Stimulated activated naive CD8-positive, alpha-beta T cell treated with anti-CD3 and anti-CD28 coated beads, Interleukin-15, amount 100 ng/mL, for 72 hours (primary cell): Measurements from ENCODE around the gene PLEKHJ1.

Experiments
- ATAC-seq: fragments of 150-1000 bp; cut with Tn5 transposase; 2 replicates; pipeline ENCODE4 v1.10.0; 2021; ENCODE audit warnings: mild to moderate bottlenecking, moderate library complexity
- DNase-seq, 2 donors: peaks; one replicate each; pipeline ENCODE4 v3.0.0; 2021 to 2022
- H3K27ac Mint-ChIP-seq, 2 donors: one replicate each; pipeline ENCODE4 v1.8.0; 2022; ENCODE audit warnings: mild to moderate bottlenecking in 2 of 2, mixed read lengths in 2 of 2, moderate library complexity in 2 of 2
- H3K27me3 Mint-ChIP-seq: one replicate; pipeline ENCODE4 v1.8.0; 2022; ENCODE audit warnings: mixed read lengths
- H3K4me1 Mint-ChIP-seq: one replicate; pipeline ENCODE4 v1.8.0; 2022; ENCODE audit warnings: mild to moderate bottlenecking, mixed read lengths
- H3K4me3 Mint-ChIP-seq, 2 donors: one replicate each; pipeline ENCODE4 v1.8.0; 2022; ENCODE audit warnings: mild to moderate bottlenecking in 2 of 2, mixed read lengths in 2 of 2, moderate library complexity in 1 of 2
- H3K9me3 Mint-ChIP-seq, 2 donors: one replicate each; pipeline ENCODE4 v1.8.0; 2022; ENCODE audit warnings: mixed read lengths in 2 of 2

Gene PLEKHJ1

DNA sequence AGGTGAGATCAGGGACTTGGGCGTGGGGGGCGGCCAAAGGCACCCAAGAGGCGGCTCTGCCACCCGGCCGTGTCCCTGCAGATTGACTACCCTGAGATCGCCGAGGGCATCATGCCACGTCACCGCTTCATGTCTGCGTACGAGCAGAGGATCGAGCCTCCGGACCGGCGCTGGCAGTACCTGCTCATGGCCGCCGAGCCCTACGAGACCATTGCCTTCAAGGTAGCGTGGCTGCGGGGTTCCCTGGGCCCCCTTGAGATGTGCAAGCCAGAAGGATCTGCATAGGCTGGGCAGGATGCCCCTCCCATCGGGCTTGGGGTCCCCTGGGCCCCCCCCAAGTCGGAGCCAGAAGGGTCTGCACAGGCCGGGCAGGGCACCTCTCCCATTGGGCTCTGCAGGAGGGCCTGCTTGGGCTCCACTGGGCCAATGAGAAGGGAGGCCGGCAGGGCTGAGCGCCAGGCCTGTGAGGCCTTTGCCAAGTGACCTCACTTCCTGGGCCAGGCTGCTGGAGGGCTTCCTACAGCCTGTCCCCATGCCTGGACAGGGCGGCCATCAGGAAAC lies 10.8 kb upstream of the PLEKHJ1 start:
- Mint-ChIP-seq H3K9me3 (no peaks in the 10 kb centered on the region), H3K4me3 (no peak overlapping the region), H3K27me3 (peaks cover 14% of the 10 kb centered on the region), H3K4me1 (peaks cover 31% of the 10 kb centered on the region), H3K27ac (no peak overlapping the region)
- no peak for DNase-seq
- no peak for ATAC-seq

GRCh38 chr19:2246014-2246620 lies 10.0 kb upstream of the PLEKHJ1 start:
- Mint-ChIP-seq H3K9me3 (no peaks in the 10 kb centered on the region), H3K27ac (peak overlapping the region in 1 of 2 donors; percentile 61), H3K4me3 (no peak overlapping the region), H3K27me3 (peaks cover 11% of the 10 kb centered on the region), H3K4me1 (peaks cover 33% of the 10 kb centered on the region)
- DNase-seq (no peak), ATAC-seq (no peak)

DNA sequence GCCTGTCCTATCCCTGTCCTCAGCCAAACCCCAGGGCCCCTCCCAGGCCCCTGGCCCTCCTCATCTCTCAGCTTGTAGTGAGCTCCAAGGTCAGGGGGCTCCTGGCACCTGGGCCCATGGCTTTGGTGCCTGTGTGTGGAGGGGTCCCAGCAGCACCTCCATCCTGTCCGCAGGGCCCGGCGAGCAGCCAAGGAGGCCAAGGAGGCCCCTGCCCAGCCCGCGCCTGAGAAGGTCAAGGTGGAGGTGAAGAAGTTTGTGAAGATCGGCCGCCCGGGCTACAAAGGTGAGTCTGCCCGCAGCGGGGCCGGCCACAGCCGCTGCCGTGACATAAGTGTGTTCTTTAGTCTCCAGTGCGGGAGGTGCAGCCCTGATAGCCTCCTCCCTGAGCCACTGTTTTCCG lies 9.1 kb upstream of the PLEKHJ1 start:
- peaks cover 5% of the 10 kb centered on the region for H3K27me3 Mint-ChIP-seq
- ATAC-seq = no peak
- DNase-seq = no peak
- H3K4me3 Mint-ChIP-seq = no peak overlapping the region
- no peaks in the 10 kb centered on the region for H3K9me3 Mint-ChIP-seq
- no peak overlapping the region for H3K27ac Mint-ChIP-seq
- peaks cover 37% of the 10 kb centered on the region for H3K4me1 Mint-ChIP-seq

DNA sequence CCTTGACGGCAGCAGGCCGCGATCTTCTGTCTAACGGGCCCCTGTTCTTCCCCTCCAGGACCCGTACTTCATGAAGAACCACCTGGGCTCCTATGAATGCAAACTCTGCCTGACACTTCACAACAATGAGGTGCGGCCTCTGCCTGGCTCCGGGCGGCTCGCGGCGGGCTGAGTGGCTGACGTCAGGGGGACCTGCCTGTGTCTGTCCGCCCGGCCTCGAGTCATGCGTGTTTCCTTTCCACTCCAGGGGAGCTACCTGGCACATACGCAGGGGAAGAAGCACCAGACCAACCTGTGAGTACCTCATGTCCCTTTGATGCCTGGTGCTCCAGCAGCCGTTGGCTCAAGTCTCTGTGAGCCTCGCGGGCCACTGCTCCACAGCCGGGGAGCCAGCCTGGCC lies 8.4 kb upstream of the PLEKHJ1 start:
- DNase-seq (no peak), ATAC-seq (no peak)
- Mint-ChIP-seq H3K9me3 (no peaks in the 10 kb centered on the region), H3K27me3 (no peaks in the 10 kb centered on the region), H3K4me3 (no peak overlapping the region), H3K4me1 (peaks cover 38% of the 10 kb centered on the region), H3K27ac (no peak overlapping the region)

GRCh38 chr19:2244125-2244411 lies 7.9 kb upstream of the PLEKHJ1 start:
- DNase-seq (no peak), ATAC-seq (no peak)
- no peak overlapping the region for H3K4me3 Mint-ChIP-seq
- no peak overlapping the region for H3K27ac Mint-ChIP-seq
- H3K9me3 Mint-ChIP-seq = no peaks in the 10 kb centered on the region
- H3K4me1 Mint-ChIP-seq = peaks cover 42% of the 10 kb centered on the region
- H3K27me3 Mint-ChIP-seq = no peaks in the 10 kb centered on the region

DNA sequence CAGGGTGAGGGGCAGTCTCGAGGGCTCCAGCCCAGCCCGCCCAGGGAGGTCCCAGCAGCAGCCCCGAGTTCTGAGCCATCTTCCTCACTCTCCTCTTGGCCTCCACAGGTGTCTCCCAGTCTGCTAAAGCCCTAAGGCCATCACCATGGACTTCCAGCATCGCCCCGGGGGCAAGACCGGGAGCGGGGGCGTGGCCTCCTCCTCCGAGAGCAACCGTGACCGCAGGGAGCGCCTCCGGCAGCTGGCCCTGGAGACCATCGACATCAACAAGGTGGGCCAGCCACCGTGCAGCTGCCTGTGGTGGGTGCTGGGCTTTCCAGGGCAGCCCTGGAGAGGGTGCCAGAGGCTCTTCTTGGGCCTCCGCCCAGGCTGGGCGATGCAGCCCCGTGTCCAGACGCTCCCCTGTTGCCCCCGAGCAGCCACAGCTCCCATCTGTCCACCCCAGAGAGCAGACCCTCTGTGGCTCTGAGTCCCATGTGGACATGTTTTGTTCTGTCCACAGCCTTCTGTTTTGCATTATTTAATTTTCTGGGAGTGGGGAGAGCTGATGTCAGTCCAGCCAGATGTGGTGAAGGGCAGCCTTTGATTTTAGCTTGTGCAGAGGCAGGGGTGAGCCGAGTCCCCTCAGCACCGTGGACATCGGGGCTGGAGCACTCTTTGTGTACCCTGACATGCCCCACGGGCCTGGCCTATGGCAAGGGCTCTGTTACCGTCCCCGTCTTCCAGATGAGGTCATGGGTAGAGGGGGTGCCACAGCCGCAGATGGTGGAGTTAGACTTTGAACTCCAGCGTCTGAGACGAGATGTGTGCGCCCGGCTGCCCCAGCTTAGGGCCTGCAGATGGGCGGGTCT lies 7.4 kb upstream of the PLEKHJ1 start:
- no peak for ATAC-seq
- peaks cover 48% of the 10 kb centered on the region for H3K4me1 Mint-ChIP-seq
- no peak overlapping the region for H3K4me3 Mint-ChIP-seq
- DNase-seq = no peak
- H3K27me3 Mint-ChIP-seq = no peaks in the 10 kb centered on the region
- peak overlapping the region in 1 of 2 donors; percentile 78 for H3K27ac Mint-ChIP-seq
- no peaks in the 10 kb centered on the region for H3K9me3 Mint-ChIP-seq

DNA sequence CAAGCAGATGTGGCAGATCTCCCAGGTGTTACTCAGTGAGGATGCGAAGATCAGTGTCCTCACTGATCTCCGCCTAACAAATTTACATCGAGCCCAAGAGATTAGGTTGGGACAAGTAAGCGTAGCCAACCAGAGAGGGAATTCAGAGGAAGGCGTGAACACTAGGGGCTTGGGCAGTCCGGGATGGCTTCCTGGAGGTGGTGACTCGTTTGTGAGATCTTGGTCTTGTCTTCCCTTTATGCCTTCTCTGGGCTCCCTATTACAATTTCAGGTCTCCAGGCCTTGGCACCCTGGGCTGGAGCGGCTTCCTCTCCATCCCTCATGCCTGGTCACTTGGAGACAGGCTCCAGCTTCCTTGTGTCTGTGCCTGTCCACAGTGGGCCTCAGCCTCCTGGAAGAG lies 6.7 kb upstream of the PLEKHJ1 start:
- H3K27me3 Mint-ChIP-seq = no peaks in the 10 kb centered on the region
- H3K9me3 Mint-ChIP-seq = no peaks in the 10 kb centered on the region
- H3K4me1 Mint-ChIP-seq = peaks cover 55% of the 10 kb centered on the region
- no peak overlapping the region for H3K4me3 Mint-ChIP-seq
- ATAC-seq (no peak), DNase-seq (no peak)
- peak overlapping the region in 1 of 2 donors; percentile 45 for H3K27ac Mint-ChIP-seq

- Mint-ChIP-seq H3K4me3 (peak overlapping the region in 1 of 2 donors; percentile 17), H3K27me3 (no peaks in the 10 kb centered on the region), H3K27ac (no peak overlapping the region), H3K4me1 (peaks cover 60% of the 10 kb centered on the region), H3K9me3 (no peaks in the 10 kb centered on the region)
- DNase-seq = no peak
- ATAC-seq = no peak
Measured at GRCh38 chr19:2242092-2242537, 6.0 kb upstream of the PLEKHJ1 start.

GRCh38 chr19:2240881-2241760 lies 5.0 kb upstream of the PLEKHJ1 start:
- ATAC-seq (no peak), DNase-seq (no peak)
- H3K9me3 Mint-ChIP-seq = no peaks in the 10 kb centered on the region
- H3K4me1 Mint-ChIP-seq = peaks cover 68% of the 10 kb centered on the region
- H3K27ac Mint-ChIP-seq = peak overlapping the region; percentile 33 to 93
- H3K4me3 Mint-ChIP-seq = peak overlapping the region; percentile 96 to 99
- no peaks in the 10 kb centered on the region for H3K27me3 Mint-ChIP-seq

DNA sequence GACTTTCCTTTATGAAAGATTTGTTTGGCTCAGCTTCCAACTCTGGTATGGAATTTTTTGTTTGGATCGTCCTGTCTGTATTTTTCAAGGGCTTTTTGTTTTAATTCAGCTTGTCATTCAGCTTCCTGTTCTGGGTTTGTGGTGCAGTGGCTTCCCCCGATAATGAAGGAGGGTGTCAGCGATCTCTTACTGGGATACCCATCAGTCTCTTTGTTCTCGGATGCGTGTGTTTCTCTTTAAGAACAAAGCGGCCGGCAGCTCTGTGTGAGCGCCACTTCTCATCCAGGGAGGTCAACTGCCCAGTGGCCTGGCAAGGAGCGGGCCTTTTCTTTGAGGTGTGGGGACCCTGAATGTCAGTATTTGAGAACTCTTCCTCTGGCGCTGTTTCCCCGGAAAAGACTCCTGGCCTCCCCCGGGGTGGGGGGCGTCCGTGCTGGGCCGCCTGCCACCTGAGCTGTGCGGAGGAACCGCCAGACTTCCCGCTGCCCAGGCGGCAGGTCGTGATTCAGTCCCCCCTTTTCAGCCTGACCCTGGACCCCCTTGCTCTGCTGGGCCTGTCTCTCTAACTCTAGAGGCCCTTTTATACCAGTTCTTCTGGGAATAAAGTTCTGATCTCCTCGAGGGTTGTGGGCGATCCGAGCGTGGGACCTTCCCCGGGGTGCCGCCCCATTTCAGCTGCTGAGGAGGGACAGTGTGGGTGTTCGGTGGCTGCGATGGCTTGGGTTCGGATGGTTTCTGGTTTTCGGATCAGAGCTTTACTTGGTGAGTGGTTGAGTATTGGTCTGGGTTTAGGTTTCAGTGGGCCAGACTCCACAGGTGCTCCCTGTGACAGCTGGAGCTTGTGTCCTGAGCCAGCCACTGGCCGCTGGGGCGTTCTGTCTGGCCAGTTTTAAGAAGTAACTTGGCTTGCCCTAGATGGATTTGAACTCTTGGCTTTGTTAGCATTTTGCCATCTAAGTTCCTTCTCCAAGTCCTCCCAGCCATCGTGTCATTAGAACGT lies 3.9 kb upstream of the PLEKHJ1 start:
- peaks cover 74% of the 10 kb centered on the region for H3K4me1 Mint-ChIP-seq
- peak overlapping the region; percentile 96 to 99 for H3K4me3 Mint-ChIP-seq
- H3K27ac Mint-ChIP-seq = peak overlapping the region; percentile 89 to 94
- no peaks in the 10 kb centered on the region for H3K9me3 Mint-ChIP-seq
- no peaks in the 10 kb centered on the region for H3K27me3 Mint-ChIP-seq
- ATAC-seq (no peak), DNase-seq (no peak)

- DNase-seq (no peak), ATAC-seq (no peak)
- H3K27ac Mint-ChIP-seq = peak overlapping the region; percentile 27 to 94
- H3K4me1 Mint-ChIP-seq = peaks cover 83% of the 10 kb centered on the region
- peak overlapping the region; percentile 96 to 99 for H3K4me3 Mint-ChIP-seq
- no peaks in the 10 kb centered on the region for H3K27me3 Mint-ChIP-seq
- H3K9me3 Mint-ChIP-seq = no peaks in the 10 kb centered on the region
Measured at GRCh38 chr19:2239173-2239572, 3.0 kb upstream of the PLEKHJ1 start.

DNA sequence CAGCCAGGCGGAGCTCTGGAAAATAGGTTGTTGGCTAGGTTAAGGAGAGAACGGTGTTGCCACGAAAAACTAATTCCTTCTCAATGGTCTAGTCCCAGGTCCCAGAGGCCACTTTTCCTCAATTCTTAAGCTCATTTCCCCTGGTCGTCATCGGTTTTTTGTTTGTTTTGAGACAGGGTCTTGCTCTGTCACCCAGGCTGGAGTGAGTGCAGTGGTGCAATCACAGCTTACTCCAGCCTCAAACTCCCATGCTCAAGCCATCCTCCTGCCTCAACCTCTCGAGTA lies 1.7 kb upstream of the PLEKHJ1 start:
- ATAC-seq (no peak), DNase-seq (no peak)
- peak overlapping the region; percentile 96 to 99 for H3K4me3 Mint-ChIP-seq
- H3K4me1 Mint-ChIP-seq = peaks cover 90% of the 10 kb centered on the region
- H3K27ac Mint-ChIP-seq = peak overlapping the region; percentile 97 to 99
- no peaks in the 10 kb centered on the region for H3K9me3 Mint-ChIP-seq
- no peaks in the 10 kb centered on the region for H3K27me3 Mint-ChIP-seq

DNA sequence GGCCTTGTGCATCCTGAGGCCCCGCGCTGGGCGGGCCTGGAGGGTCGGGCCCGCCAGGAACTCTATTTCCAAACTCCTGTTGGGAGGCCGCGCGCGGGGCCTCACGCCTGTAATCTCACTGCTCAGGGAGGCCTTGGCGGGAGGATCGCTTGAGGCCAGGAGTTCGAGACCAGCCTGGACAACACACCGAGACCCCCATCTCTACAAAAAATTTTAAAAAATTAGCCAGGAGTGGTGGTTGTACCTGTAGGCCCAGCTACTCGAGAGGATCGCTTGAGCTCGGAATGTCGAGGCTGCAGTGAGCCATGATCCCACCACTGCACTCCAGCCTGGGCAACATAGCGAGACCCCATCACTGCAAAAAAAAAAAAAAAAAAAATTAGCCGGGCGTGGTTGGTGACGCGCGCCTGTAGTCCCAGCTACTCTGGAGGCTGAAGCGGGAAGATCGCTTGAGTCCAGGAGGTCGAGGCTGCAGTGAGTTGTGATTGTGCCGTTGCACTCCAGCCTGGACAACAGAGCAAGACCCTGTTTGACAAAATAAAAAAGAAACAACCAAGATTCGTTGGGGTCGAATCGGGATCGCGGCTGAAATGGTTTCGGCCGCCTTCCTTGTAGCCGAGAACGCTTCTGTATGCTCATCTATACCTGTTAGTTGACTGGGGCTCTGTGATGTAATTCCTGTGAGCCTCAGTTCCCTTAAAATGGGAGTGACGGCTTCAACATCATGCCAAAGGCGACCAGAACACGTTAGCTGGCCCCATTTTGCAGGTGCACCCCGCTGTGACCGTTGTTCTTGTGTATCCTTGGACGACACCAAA lies 1.1 kb upstream of the PLEKHJ1 start:
- DNase-seq (no peak), ATAC-seq (no peak)
- H3K4me1 Mint-ChIP-seq = peaks cover 90% of the 10 kb centered on the region
- peak overlapping the region; percentile 97 to 99 for H3K27ac Mint-ChIP-seq
- H3K27me3 Mint-ChIP-seq = no peaks in the 10 kb centered on the region
- peak overlapping the region; percentile 96 to 99 for H3K4me3 Mint-ChIP-seq
- no peaks in the 10 kb centered on the region for H3K9me3 Mint-ChIP-seq

- DNase-seq = no peak
- Mint-ChIP-seq H3K27ac (peak overlapping the region; percentile 99), H3K4me1 (peaks cover 81% of the 10 kb centered on the region), H3K9me3 (no peaks in the 10 kb centered on the region), H3K27me3 (no peaks in the 10 kb centered on the region), H3K4me3 (peak overlapping the region; percentile 96 to 99)
- ATAC-seq = peak; percentile 83
Measured at GRCh38 chr19:2236064-2236313, 140 bp downstream of the PLEKHJ1 start.
